Measurements from ENCODE around the gene SPATS2L. TPM values are rescaled to one million over a fixed set of nuclear protein-coding genes. Genes with fewer than 3 reads are reported as not detected.

SPATS2L gene
- 40.7 and 117 TPM in 2 replicates for total RNA-seq (ENCODE audit: low replicate concordance)

DNA sequence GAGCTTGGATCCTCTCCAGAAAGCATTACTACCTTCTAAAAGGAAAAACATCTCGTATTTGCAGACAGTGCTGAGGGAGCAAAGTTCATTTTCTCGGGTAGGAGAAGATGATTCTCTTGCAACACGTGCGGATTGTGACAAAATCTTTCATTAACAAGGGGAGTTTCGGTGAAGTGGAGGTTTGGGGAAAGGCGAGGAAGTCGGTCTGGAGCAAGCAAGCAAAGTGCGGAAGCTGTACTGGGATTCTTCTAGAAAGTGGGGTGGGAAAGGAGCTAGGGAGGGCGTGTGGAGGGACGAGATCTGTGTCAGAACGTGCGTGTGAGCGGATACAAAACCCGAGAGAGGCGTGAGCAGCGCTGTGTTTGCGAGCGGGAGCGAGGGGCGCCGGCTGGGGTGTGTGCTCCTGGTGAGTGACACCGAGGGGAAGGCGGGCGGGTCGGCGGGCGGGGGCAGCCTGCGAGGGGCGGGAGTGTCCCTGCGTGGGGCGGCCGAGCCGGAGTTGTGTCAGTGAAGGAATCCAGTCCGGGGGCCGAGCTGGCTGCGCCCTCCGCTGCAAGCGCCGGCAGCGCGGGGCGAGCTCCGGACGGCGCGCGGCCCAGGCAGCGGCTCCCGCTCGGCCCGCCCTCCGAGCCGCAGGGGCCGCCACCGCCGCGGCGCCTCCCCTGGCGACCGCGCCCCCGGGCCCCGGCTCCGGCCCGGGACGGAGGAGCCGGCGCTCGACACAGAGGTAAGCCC is at the start of gene SPATS2L:
TSS of gene SPATS2L (plus strand) at position 498 of the 735 bp plus-strand sequence. CDS start 82,552 bp downstream, outside the sequence.
- H3K4me3 ChIP-seq (ENCODE audit: low read depth, low read length), result peak within 1 kb of the TSS; percentile 79
- TF ChIP-seq, protein P1, sequence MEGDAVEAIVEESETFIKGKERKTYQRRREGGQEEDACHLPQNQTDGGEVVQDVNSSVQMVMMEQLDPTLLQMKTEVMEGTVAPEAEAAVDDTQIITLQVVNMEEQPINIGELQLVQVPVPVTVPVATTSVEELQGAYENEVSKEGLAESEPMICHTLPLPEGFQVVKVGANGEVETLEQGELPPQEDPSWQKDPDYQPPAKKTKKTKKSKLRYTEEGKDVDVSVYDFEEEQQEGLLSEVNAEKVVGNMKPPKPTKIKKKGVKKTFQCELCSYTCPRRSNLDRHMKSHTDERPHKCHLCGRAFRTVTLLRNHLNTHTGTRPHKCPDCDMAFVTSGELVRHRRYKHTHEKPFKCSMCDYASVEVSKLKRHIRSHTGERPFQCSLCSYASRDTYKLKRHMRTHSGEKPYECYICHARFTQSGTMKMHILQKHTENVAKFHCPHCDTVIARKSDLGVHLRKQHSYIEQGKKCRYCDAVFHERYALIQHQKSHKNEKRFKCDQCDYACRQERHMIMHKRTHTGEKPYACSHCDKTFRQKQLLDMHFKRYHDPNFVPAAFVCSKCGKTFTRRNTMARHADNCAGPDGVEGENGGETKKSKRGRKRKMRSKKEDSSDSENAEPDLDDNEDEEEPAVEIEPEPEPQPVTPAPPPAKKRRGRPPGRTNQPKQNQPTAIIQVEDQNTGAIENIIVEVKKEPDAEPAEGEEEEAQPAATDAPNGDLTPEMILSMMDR (IDR thresholded peaks at IDR 0.05; ENCODE audit: insufficient read depth, low read length), result no peak
- DNase-seq (ENCODE audit: low read depth), result peak; percentile 84

GRCh38 chr2:200257570-200257969 is 48.9 kb upstream of the SPATS2L start:
- TF ChIP-seq, protein P1 (IDR thresholded peaks at IDR 0.05; ENCODE audit: insufficient read depth, low read length), result no peak
- DNase-seq (ENCODE audit: low read depth), result no peak
- no peak overlapping the region for H3K4me3 ChIP-seq (ENCODE audit: low read depth, low read length)

DNA sequence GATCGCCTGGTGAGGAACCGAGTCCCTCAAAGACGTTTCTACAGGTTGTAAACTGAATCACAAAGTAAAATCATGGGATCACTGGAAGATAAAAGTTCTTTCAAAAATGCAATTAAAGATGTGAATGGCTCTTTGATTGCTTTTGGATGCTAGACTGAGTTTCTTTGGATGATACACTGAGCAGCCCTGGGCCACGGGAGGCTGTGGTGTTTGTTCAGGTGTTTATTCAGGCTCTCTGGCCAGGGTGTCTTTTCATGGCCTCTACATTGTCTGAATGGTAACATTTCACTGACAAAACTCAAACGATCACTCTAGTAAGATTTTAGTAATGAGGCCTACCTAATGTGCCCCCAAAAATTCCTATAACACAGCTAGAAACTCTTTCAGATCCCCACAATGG is 48.4 kb upstream of the SPATS2L start:
- DNase-seq (ENCODE audit: low read depth), result no peak
- no peak overlapping the region for H3K4me3 ChIP-seq (ENCODE audit: low read depth, low read length)
- TF ChIP-seq, protein P1 (IDR thresholded peaks at IDR 0.05; ENCODE audit: insufficient read depth, low read length), result no peak

GRCh38 chr2:200258881-200259576 is 47.5 kb upstream of the SPATS2L start:
- TF ChIP-seq, protein P1 (IDR thresholded peaks at IDR 0.05; ENCODE audit: insufficient read depth, low read length), result no peak
- peak; percentile 12 for DNase-seq (ENCODE audit: low read depth)
- H3K4me3 ChIP-seq (ENCODE audit: low read depth, low read length), result no peak overlapping the region

- TF ChIP-seq, protein P1 (IDR thresholded peaks at IDR 0.05; ENCODE audit: insufficient read depth, low read length), result no peak
- no peak for DNase-seq (ENCODE audit: low read depth)
- H3K4me3 ChIP-seq (ENCODE audit: low read depth, low read length), result no peak overlapping the region
Measured at GRCh38 chr2:200259577-200259957, 46.9 kb upstream of the SPATS2L start.

GRCh38 chr2:200262047-200262446 is 44.4 kb upstream of the SPATS2L start:
- no peak overlapping the region for H3K4me3 ChIP-seq (ENCODE audit: low read depth, low read length)
- no peak for DNase-seq (ENCODE audit: low read depth)
- TF ChIP-seq, protein P1 (IDR thresholded peaks at IDR 0.05; ENCODE audit: insufficient read depth, low read length), result no peak
